Mucosa of descending colon (tissue), 3 donors: ENCODE measurements around the gene TNS1. TPM values are rescaled to one million over a fixed set of nuclear protein-coding genes. Genes with fewer than 3 reads are reported as not detected.

ENCODE experiments used
- ATAC-seq: fragments of 200-7000 bp; cut with Tn5 transposase; one replicate; pipeline ENCODE4 v1.9.1; 2020; ENCODE audit warnings: mild to moderate bottlenecking, moderate library complexity
- DNase-seq, 3 donors: peaks; one replicate each; pipeline ENCODE4 v3.0.0-alpha.2; 2020
- H3K36me3 ChIP-seq: fragments of 200-600 bp; one replicate; pipeline ENCODE4 v1.8.0; 2021; ENCODE audit warnings: low read depth, mild to moderate bottlenecking
- H3K4me1 ChIP-seq: fragments of 200-600 bp; one replicate; pipeline ENCODE4 v1.8.0; 2021; ENCODE audit warnings: low read depth, mild to moderate bottlenecking
- H3K4me3 ChIP-seq: fragments of 200-600 bp; one replicate; pipeline ENCODE4 v1.8.0; 2021; ENCODE audit warnings: mild to moderate bottlenecking
- H3K9me3 ChIP-seq: fragments of 200-600 bp; one replicate; pipeline ENCODE4 v1.8.0; 2021; ENCODE audit warnings: mild to moderate bottlenecking
- intact Hi-C, 2 donors: fragments of 100-400 bp; cut with DNase I in 1 of 2; cut with micrococcal nuclease in 1 of 2; formaldehyde crosslinking; loops; one replicate each; pipeline versions ENCODE4 v1.11.0 to v1.11.1; 2022; cut with DNase I, micrococcal nuclease
- total RNA-seq, 3 donors: library from RNA; stranded (reverse); fragmentation: NEBNext Ultra II Directional in 2 of 3; extraction: Animal tissue kit (Norgen Biotek cat#: 25700) in 2 of 3; gene quantifications; one replicate each; pipeline versions ENCODE4 v1.2.1 to v1.2.4, GENCODE V29; 2021 to 2023
- TF ChIP-seq, protein P1 (sequence below): fragments of 200-600 bp; IDR thresholded peaks from one replicate; pipeline ENCODE4 v1.8.0; 2022; ENCODE audit warnings: antibody characterized with exemption, mild to moderate bottlenecking
- donor health status: DM: no; HTN: no; CAD: no; lungs with moderate emphysema.
- donor health status: DM: no; HTN: no; CAD: no.
- donor health status: DM: no; HTN: yes; CAD: no.

The TNS1 gene
- total RNA-seq, 3 donors from 2014 or later: 43.8 to 1,458 (median 121) TPM

DNA sequence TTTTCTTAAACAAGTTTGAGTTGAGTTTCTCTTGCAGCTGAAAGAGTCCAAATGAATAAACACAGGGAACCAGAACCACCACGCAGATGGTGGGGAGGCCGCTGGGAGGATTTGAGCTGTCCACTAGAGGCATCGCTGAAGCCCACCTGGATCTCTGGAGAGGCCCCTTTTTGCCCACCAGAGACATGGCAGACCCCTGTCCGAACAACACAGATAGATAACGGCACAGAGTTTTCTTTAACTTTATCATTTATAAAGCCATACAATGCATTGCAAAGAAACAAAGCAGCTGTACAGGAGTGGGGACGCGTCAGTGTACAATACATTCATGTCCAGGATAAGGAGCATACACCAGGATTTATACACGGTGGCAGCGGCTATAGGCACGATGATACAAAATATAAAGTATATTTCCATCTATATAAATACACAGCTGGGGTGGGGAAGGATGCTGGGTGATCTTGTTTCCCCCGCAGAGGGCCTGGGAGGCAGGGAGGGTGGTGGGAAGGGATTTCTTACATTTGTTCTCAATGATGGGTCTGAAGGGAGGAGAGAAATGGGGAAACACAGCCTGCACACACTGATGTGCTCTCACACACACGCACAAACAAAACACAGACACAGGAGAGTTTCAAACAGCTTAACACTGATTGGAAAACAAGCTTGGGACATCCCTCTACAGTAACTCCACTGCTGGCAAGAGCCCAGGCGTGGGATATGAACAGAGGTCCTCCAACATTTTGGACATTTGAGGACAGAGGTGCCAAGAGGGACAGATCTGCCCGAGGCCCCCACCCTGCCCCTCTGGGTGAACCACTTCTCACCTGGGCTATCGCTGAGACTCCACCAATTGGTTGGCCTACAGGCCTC, 203.0 kb downstream of the TNS1 start:
- ATAC-seq: no peak
- Histone ChIP-seq H3K4me3 (no peak overlapping the region), H3K4me1 (no peaks in the 10 kb centered on the region), H3K36me3 (no peaks in the 10 kb centered on the region), H3K9me3 (no peaks in the 10 kb centered on the region)
- intact Hi-C loops: loop anchor here (10.0 kb wide), 2 partner anchors 75 to 185 kb away; no protein-coding TSS in a partner anchor
- TF ChIP-seq, protein P1, sequence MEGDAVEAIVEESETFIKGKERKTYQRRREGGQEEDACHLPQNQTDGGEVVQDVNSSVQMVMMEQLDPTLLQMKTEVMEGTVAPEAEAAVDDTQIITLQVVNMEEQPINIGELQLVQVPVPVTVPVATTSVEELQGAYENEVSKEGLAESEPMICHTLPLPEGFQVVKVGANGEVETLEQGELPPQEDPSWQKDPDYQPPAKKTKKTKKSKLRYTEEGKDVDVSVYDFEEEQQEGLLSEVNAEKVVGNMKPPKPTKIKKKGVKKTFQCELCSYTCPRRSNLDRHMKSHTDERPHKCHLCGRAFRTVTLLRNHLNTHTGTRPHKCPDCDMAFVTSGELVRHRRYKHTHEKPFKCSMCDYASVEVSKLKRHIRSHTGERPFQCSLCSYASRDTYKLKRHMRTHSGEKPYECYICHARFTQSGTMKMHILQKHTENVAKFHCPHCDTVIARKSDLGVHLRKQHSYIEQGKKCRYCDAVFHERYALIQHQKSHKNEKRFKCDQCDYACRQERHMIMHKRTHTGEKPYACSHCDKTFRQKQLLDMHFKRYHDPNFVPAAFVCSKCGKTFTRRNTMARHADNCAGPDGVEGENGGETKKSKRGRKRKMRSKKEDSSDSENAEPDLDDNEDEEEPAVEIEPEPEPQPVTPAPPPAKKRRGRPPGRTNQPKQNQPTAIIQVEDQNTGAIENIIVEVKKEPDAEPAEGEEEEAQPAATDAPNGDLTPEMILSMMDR: no peak
- DNase-seq: no peak

DNA sequence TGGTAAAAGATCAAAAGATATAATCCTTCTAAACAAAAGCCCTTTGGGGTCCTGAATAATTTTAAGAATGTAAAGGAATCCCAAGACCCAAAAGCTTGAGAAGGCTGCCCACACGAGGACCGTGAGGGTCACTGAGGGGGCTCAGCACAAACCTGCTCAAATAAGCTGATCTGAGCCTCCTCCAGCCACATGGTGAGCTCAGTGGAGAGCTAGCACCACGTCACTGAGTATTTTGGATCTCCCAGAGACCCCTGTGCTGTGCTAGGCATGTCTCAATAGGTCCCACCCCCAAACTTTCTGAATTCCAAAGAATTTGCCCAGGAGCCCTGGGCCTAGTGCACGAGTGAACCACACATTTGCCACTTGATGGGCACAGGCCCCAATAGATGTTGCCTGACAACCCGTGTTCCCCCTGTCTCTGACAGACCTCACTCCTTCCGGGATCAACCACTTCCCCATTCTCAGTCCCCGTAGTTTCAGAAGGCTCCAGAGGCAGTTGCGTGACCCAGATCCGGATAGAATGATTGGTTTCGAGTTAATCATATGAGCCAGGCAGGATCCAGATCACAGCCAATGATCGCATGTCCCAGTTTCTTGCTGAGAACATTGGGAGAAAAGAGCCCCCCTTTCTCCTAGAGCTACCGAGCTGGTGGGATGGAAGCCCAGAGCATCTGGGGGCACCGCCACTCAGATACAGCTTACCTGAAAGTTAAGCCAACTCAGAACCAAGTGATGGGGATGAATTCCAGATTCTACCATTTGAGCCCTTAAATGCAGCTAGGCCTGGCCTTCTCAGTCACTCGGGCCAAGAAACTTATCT, 203.8 kb downstream of the TNS1 start:
- Histone ChIP-seq H3K4me1 (no peaks in the 10 kb centered on the region), H3K9me3 (no peaks in the 10 kb centered on the region), H3K36me3 (no peaks in the 10 kb centered on the region), H3K4me3 (no peak overlapping the region)
- intact Hi-C loops: loop anchor here in 1 of 2 donors (10.0 kb wide), 1 partner anchor 76 kb away; no protein-coding TSS in a partner anchor
- TF ChIP-seq, protein P1: no peak
- ATAC-seq (peak; percentile 44), DNase-seq (peak in 1 of 3 donors; percentile 30)

DNA sequence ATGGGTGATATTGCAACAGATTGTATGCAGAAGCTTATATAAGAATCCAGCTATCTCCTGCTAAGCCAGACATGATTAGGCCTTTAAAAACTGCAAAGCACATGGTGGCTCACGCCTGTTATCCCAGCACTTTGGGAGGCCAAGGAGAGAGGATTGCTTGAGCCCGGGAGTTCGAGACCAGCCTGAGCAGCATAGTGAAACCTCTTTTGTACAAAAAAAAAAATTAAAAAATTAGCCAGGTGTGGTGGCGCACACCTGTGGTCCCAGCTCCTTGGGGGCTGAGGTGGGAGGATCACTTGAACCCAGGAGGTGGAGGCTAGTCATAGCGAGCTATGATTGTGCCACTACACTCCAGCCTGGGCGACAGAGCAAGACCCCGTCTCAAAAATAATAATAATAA, 204.6 kb downstream of the TNS1 start:
- intact Hi-C loops: loop anchor here in 1 of 2 donors (10.0 kb wide), 1 partner anchor 77 kb away; no protein-coding TSS in a partner anchor
- H3K4me3 ChIP-seq: no peak overlapping the region
- DNase-seq: no peak

DNA sequence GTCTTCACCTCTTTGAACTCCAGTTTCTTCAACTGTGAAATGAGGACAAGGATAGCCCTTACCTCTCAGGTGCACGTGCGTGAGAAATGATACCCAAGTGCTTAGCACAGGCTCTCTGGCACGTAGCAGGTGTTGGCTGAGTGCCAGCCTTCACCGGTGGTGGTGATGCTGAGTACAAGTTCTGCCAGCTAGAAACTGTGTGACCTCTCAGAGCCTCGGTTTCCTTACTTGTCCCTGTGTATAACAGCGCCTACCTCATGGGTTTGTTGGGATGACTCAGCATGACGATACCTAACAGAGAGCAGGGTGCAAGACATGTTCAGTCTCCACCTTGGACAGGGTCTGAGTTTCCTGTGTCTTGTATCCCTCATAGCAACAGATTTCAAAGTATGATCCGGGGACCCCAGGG, 205.1 kb downstream of the TNS1 start:
- intact Hi-C loops: loop anchor here in 1 of 2 donors (10.0 kb wide), 1 partner anchor 77 kb away; no protein-coding TSS in a partner anchor
- Histone ChIP-seq H3K9me3 (no peaks in the 10 kb centered on the region), H3K36me3 (no peaks in the 10 kb centered on the region), H3K4me3 (no peak overlapping the region), H3K4me1 (no peaks in the 10 kb centered on the region)
- DNase-seq: no peak
- ATAC-seq: no peak
- TF ChIP-seq, protein P1: no peak

More for the DNA sequence above, 204.6 kb downstream of the TNS1 start:
- H3K36me3 ChIP-seq: no peaks in the 10 kb centered on the region
- no peaks in the 10 kb centered on the region for H3K4me1 ChIP-seq
- no peaks in the 10 kb centered on the region for H3K9me3 ChIP-seq
- no peak for ATAC-seq
- TF ChIP-seq, protein P1: no peak

DNA sequence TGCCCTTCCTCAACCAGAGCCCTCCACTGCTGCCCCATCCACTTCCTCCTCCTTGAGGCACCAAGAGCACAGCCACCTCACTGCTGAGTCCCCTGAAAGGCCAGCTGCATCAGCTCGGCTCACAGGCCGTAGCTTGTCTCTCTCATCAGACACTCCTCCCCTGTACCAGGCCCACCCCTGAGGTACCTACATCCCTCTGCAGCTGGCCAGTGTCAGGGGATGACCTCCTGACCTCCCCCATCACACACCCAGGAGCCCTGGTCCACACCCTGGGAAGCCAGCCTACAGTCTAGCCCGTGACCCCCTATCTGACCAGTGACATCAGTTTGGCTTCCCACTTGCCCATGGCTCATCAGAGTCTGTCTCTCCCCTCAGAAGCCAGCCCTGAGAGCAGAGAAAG, 205.6 kb downstream of the TNS1 start:
- no peak for DNase-seq
- peak; percentile 4 for ATAC-seq
- intact Hi-C loops: loop anchor here in 1 of 2 donors (10.0 kb wide), 1 partner anchor 78 kb away; no protein-coding TSS in a partner anchor

More for the DNA sequence above, 205.6 kb downstream of the TNS1 start:
- no peak overlapping the region for H3K4me3 ChIP-seq
- H3K4me1 ChIP-seq: no peaks in the 10 kb centered on the region
- TF ChIP-seq, protein P1: no peak
- no peaks in the 10 kb centered on the region for H3K36me3 ChIP-seq
- H3K9me3 ChIP-seq: no peaks in the 10 kb centered on the region
